ENCODE measurements around the gene SUFU.

SUFU gene

GRCh38 chr10:102673819-102674511 is 170.2 kb downstream of the SUFU start:
- DNase-seq (ENCODE audit: low spot score): no peak

DNA sequence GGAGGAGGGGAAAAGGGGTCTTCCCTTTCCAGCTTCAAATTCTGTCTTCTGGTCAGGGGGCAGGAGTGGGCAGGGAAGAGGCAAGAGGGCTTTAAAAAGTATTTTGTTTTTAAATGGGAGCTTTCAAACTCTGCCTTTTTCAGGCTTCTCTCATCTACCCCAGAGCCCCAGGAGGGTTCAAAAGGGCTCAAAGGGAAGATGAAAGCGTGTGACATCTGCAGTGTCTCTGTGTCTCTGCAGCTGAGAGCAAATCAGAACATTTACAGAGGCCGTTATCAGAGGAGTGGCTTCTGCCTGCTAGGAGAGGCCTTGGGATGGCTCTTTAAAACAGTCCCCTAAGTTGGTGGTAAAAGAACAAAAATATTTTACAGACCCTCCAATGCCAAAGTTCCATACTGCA is 170.8 kb downstream of the SUFU start:
- DNase-seq (ENCODE audit: low spot score): no peak

- DNase-seq (ENCODE audit: low spot score): no peak
Observed at GRCh38 chr10:102675011-102675665, 171.4 kb downstream of the SUFU start.

DNA sequence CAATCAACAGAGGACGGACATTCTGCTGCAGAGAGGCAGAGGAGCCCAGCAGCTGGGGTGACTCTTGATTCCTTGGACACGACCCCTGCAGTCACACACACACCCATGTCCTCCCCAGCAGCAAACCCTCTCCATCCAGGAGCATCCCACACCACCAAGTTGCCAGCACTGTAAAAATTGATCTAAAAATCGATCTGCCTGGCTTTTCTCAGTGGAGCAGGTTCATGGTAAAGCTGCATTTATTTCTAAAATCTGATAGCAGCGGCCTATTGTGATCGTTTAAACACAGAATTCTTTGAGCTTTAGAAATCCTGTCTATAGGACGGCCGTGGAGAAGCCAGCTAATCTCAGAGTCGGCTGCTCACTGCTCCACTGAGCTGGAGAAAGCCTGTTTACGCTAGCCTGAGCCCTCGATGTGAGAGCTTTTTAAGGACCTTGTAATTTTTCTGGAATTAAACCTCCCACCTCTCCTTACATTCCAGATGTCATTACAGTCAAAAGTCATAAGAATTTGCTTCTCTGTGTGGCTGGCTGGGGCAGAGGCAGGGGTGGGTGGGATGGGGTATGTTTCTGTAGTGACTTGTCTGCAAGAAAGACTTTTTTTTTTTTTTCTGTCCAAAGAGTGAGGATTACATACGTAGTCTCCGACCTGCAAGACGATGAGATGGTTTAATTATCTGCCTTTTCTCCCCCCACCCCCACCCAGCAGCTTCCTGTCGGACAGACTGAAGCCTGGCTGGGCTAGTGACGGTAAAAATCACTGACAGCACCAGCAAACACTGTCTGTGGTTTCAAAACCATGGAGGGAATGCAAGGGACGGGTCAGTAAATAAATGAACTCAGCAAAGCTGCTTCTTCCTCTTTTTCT is 172.1 kb downstream of the SUFU start:
- DNase-seq (ENCODE audit: low spot score): no peak

DNA sequence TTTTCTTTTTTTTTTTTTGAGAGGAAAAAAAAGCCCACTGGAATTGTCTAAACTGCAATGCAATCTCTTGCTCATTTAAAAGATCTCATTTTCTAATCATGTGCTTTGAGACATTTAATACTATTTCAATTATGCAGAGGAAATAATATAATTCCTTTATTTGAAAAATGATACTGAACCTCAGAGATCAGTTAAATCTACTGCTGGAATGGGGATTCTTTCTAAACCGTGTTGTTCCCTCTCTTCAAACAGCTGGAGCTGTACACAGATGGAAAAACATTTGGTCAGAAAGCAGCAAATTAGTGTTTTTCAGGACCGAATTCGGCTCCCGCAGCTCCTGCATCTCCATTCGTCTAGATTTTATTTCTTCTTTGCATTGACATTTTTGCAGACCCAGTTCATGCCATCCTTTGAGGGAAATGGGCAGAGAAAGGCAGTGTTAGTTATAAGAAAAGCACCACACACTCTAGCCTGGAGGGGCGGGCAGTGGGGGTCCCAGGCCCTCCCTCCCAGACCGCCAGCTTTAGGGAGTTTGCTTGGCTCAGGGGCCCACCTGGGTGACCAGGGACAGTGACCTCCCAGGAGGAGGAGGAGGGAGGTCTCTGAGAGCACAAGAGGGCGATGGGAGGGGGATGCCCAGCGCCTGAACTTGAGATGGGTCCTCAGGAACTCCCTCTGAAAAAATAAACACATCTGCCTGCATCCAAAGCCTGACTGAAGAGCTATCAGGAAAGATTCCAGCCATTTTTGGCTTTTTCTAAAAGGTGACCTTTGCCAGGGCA is 173.0 kb downstream of the SUFU start:
- no peak for DNase-seq (ENCODE audit: low spot score)

GRCh38 chr10:102677331-102678067 is 173.7 kb downstream of the SUFU start:
- DNase-seq (ENCODE audit: low spot score): no peak

GRCh38 chr10:102678068-102678400 is 174.3 kb downstream of the SUFU start:
- no peak for DNase-seq (ENCODE audit: low spot score)

DNA sequence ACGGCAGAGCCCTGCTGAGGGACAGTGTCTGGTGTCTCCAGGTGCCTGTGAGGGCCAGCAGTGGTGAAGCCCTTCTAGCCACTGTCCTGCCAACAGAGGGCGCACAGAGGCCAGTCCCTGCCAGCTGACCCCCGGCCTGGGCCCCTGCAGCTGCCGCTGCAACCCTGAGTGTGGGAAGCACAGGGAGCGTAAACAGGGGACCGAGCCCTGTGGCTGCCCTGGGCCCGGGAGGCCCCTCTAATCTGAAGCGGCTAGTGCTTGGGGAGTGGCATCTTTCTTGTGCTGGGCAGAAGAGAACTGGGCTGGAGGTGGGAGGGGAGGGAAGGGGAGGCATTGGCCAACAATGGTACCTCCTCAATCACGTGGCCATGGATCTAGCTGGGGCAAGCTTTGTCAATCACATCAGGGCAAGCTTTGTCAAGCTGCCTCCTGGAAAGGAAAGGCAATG is 175.1 kb downstream of the SUFU start:
- DNase-seq (ENCODE audit: low spot score): no peak

DNA sequence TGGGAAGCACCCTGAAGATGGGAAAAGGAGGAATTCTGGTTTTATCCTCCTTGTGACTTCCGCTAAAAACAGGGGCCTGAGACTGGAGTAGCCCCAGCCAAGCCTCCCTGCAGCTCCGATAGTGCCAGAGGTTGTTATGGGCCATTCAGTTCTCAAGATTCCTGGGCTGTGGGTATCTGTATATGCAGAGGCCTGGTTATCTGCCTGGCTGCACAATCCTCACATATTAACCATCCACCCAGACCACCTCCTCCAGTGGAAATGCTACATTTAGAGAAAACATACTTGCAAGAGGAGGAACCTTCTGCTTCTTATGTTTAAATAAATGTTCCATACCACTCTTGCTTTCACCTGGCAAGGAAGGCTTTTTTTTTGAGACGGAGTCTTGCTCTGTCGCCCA is 175.8 kb downstream of the SUFU start:
- no peak for DNase-seq (ENCODE audit: low spot score)

GRCh38 chr10:102681696-102682095 is 177.9 kb downstream of the SUFU start:
- DNase-seq (ENCODE audit: low spot score): no peak

DNA sequence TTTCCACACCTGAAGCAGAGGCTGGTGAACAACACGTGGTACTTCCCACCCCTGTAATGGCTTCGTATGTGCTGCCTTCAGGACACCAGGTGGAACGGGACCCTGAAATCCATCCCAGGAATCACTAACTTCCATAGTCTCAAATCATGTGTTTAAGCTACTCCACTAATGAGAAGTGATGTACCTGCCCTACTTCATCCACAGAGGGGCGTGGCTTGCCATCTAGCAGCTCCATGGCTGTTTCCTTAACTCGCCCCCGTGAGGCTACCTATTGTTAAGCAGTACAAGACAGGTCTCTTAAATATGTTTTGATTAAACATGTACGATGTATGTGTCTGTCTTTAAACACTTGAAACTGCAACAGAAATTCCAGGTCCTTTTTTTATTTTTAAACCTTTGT is 178.6 kb downstream of the SUFU start:
- DNase-seq (ENCODE audit: low spot score): no peak

DNA sequence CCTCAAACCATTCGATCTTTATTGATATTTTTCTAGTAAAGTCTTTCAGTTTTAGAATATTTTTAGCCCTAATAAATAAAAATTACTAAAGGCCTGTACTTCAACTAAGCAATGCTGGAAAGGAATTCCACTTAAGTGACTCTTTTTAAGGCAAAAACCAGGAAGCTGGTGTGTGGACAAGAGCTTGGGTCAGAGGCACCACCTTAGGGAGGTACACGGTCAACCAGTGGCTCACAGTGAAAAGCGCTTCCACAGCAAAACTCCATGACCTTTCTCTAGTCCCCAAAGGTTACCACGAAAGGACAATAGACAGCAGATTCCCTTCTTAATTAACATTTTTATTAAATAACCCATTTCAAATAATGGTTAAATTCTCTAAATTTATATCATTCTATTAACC is 179.2 kb downstream of the SUFU start:
- DNase-seq (ENCODE audit: low spot score): no peak
